Right cardiac atrium (tissue), 5 donors: ENCODE results near the gene DAO. TPM values are rescaled to one million over a fixed set of nuclear protein-coding genes. Genes with fewer than 3 reads are reported as not detected.
A peak's percentile ranks its signal among the peaks of the same experiment; 100 is the strongest.

Experiments
- ATAC-seq, 2 donors: fragments of 200-7000 bp; cut with Tn5 transposase; one replicate each; pipeline versions ENCODE4 v1.8.0 to v1.9.1; 2020; ENCODE audit warnings: moderate library complexity in 2 of 2, mild to moderate bottlenecking in 1 of 2
- DNase-seq, 3 donors: peaks; one replicate each; pipeline ENCODE4 v3.0.0-alpha.2; 2020
- H3K27ac ChIP-seq: one replicate; pipeline ENCODE4 v1.5.1; 2013; ENCODE audit warnings: mild to moderate bottlenecking, low read length, control low read depth, moderate library complexity
- H3K27me3 ChIP-seq: one replicate; pipeline ENCODE4 v1.6.1; 2013; ENCODE audit not compliant: control insufficient read depth, insufficient read depth
- H3K4me1 ChIP-seq: one replicate; pipeline ENCODE4 v1.6.1; 2013; ENCODE audit warnings: low read length; ENCODE audit not compliant: control insufficient read depth, insufficient read depth
- H3K4me3 ChIP-seq: one replicate; pipeline ENCODE4 v1.5.1; 2013; ENCODE audit warnings: low read length, control low read depth
- H3K9me3 ChIP-seq: one replicate; pipeline ENCODE4 v1.6.1; 2013; ENCODE audit warnings: low read length; ENCODE audit not compliant: control insufficient read depth
- WGBS: extraction: QIAGEN DNeasy Blood & Tissue Kit; methylation state at CpG from one replicate; pipeline ENCODE4 v1.1.7; 2013; 5-methylcytosine and 5-hydroxymethylcytosine counted together
- intact Hi-C, 4 donors: fragments of 100-400 bp; cut with DNase I; formaldehyde crosslinking; loops; one replicate each; pipeline versions ENCODE4 v1.11.0 to v1.14.0; 2022 to 2023
- long read RNA-seq, 4 donors: library from polyadenylated mRNA; unstranded; transcript quantifications; one replicate each; pipeline ENCODE4 v2.0.0, GENCODE V29; 2020 to 2021
- polyA plus RNA-seq: library from polyadenylated mRNA; stranded (reverse); fragments of 200-250 nt; gene quantifications from one replicate; pipeline ENCODE4 v1.2.3, GENCODE V29; 2013
- total RNA-seq, 4 donors: library from RNA; stranded (reverse); fragmentation: NEBNext Ultra II Directional; extraction: Animal tissue kit (Norgen Biotek cat#: 25700); gene quantifications; one replicate each; pipeline ENCODE4 v1.2.1, GENCODE V29; 2021
- donor health status: healthy with polysubstance abuse.
- donor health status: DM: no; HTN: yes; CAD: no.
- donor health status: DM: no; HTN: no; CAD: no.
- donor health status: DM: no; HTN: yes; CAD: no; lungs with severe emphysema.
- donor health status: DM: yes; HTN: yes; CAD: no.

Gene DAO
- not detected for total RNA-seq
- polyA plus RNA-seq, result not detected
- long read RNA-seq, donor 1, result 0 reads
- long read RNA-seq, donor 2, result 0 reads
- long read RNA-seq, donor 3, result 0 reads
- long read RNA-seq, donor 4, result 0 reads

DNA sequence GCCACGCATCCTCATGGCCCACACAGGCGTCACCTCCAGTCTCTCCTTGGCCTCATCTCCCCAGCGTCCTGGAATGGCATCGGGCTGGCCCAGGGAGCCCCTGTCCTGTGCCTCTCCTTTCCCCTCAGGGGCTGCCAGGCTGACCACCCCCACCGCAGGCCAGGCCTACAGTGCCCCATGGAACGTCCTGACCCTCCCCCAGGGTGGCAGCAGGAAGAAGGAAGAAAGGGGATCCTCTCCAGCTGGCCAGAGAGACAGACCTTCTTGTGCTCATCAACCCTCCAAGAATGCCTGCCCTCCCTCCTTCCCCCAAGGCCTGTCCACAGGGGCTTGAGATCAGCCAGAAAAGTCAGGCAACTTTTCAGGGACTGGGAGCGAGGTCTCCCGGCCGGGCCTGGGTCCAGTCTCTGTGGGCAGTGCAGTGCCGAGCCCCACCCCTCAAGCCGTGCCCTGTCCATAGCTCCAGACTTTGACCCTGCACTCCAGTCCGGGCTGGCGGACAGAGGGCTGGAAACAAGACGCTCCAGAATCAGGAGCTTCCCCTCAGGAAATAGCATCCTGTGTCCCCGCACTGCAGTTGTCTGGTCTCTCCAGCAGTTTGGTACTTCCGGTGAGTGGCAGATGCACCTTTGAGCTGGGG lies at the start of gene DAO:
Gene DAO, plus strand, starts transcription at position 478 of the 640 bp plus-strand sequence. CDS start 4,915 bp downstream, outside the sequence.
- H3K27ac ChIP-seq, result no peak within 1 kb of the TSS
- 51% methylated on average over 16 of the region's 16 CpGs for WGBS
- intact Hi-C loops, result no loop called here
- ATAC-seq (peak in 1 of 2 donors; percentile 48), DNase-seq (no peak)
- no peak within 1 kb of the TSS for H3K4me3 ChIP-seq
- H3K4me1 ChIP-seq, result no peaks in the 10 kb centered on the region
- no peaks in the 10 kb centered on the region for H3K27me3 ChIP-seq
- no peaks in the 10 kb centered on the region for H3K9me3 ChIP-seq

DNA sequence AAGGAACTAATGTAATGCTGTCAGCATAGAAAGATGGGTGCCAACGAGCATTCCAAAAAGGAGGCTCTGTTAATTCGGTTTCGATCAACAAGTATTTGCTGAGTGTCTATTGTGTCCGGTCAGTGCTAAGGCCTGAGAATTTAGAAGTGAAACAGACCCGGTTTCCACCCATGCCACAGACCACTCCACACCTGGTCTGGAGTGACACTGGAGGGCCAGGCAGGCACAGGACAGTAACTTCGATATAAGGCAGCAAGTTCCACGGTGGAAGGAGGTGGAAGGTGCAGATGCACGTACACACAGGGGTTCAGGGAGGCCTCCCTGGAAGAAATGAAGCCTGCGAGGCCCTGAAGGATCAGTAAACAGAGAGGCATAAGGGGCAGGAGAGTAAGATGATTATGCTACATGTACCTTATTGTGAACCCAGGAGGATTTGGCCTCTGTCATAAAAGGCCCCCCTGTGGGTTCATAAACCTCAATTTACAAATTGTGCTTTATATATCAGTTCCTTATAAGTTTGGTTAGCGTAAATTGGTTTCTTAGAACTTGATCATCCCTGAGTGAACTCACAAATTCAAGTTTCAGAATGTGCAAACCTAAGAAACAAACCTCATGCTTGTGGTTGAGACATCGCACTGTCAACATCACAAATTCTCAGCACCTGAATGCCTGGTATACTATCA lies 48.4 kb upstream of the DAO start:
- Histone ChIP-seq H3K27me3 (no peaks in the 10 kb centered on the region), H3K27ac (peak overlapping the region; percentile 79), H3K4me3 (no peak overlapping the region), H3K9me3 (no peaks in the 10 kb centered on the region), H3K4me1 (peaks cover 39% of the 10 kb centered on the region)
- intact Hi-C loops, result no loop called here
- DNase-seq (no peak), ATAC-seq (no peak)
- 89% methylated on average over 11 of the region's 11 CpGs for WGBS

DNA sequence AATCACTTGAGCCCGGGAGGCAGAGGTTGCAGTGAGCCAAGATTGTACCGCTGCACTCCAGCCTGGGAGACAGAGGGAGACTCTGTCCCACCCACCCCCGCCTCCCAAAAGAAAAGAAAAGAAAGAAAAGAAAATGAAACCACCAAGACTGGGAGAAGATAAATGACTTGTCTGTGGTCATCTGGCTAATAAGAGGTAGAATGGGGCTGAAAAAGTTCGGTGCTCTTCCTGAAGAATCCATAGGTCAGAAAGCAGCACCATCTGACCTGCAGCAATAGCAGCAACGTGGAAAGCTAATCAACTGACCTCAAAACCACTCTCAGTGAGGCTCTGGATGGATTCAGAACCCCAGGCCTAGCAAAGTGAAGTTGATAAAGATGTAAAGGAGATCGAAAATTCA lies 47.7 kb upstream of the DAO start:
- intact Hi-C loops, result no loop called here
- ATAC-seq (no peak), DNase-seq (no peak)
- WGBS, result 69% methylated on average over 6 of the region's 6 CpGs
- Histone ChIP-seq H3K9me3 (no peaks in the 10 kb centered on the region), H3K27ac (peak overlapping the region; percentile 91), H3K4me3 (no peak overlapping the region), H3K27me3 (no peaks in the 10 kb centered on the region), H3K4me1 (peaks cover 40% of the 10 kb centered on the region)

DNA sequence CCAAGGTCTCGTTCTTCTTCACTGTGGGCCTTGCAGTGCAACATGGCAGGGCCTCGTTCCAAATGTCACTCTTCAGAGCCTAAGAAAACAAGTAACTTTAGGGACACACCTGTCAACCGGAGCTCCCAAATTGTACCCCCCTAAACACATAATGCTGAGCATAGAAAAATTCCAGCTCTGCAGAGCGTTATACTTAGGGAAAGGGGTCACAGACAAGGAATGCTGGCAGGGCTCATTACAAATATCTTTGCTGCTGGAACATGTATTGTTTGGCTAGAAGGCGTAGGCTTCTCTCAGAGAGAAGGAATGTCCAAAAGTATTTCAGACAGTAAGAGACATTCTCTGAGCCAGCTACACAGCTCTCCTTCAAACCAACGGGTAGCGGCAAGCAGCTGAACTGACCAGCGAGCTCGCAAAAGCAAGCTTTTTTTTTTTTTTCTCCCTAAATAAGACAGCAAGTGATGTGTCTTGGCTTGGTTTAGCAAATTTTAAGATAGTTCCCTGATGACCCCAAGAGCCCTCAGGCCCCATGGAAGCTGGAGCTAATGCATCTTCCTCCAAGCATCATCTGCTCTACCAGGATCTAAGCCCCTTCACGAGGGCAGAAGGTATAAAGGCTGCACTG lies 47.0 kb upstream of the DAO start:
- DNase-seq (peak in 2 of 3 donors; percentile 61 to 62), ATAC-seq (peak; percentile 85 to 88)
- H3K4me3 ChIP-seq, result no peak overlapping the region
- intact Hi-C loops, result no loop called here
- peak overlapping the region; percentile 91 for H3K27ac ChIP-seq
- no peaks in the 10 kb centered on the region for H3K9me3 ChIP-seq
- no peaks in the 10 kb centered on the region for H3K27me3 ChIP-seq
- 29% methylated on average over 10 of the region's 10 CpGs for WGBS
- peaks cover 38% of the 10 kb centered on the region for H3K4me1 ChIP-seq

DNA sequence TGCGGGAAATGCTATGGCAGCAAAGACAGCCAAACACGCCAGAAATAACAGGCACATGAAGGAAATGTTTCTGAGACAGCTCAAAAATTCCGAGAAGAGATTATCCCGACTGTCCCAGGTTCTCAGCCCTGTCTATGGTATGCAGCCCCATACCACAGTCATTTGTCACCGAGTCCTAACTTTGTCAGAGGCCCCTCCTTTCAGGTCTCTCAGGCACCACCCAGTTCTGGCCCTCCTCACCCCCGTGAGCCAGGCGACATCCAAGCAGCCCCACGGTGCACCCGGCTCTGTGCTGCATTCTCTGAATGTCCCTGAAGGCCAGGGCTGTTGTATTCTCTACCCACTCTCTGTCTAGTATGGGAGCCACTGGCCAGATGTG lies 46.5 kb upstream of the DAO start:
- peaks cover 33% of the 10 kb centered on the region for H3K4me1 ChIP-seq
- H3K9me3 ChIP-seq, result no peaks in the 10 kb centered on the region
- DNase-seq, result peak; percentile 66 to 81 (median 79)

DNA sequence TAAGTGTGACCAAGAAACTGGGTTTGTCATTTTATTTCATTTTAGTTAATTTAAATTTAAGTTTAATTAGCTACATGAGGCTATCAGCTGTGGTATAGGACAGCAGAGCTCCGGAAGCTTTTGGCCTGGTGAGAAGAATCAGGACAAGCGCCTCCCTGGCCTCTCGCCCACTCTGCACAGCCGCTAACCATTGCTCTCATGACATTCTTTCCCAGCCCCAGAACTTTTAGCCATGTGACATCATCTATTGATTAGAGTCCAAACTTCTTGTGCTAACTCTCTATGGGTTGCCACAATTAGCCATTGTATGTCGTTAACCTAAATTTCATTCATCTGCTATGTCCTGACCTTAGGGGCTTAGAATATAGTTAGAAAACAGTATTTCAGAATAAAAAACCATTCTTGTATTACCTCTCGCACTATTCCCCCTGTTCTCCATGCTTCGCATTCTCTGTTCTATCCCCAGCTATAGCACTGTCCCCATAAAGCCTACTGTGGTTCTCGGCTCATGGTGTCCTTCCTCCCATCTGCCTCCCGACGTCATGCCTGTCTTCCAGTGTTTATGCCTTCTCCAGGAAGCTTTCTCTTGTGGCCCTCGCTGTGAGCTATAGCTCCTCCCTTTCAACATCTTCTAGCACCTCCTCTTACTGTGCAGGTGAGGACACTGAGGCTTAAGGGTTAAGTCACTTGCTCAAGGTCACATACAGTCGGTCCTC lies 46.0 kb upstream of the DAO start:
- DNase-seq, result peak; percentile 85 to 90 (median 86)
- 34% methylated on average over 12 of the region's 12 CpGs for WGBS
- H3K4me3 ChIP-seq, result no peak overlapping the region
- H3K27me3 ChIP-seq, result no peaks in the 10 kb centered on the region
- peaks cover 34% of the 10 kb centered on the region for H3K4me1 ChIP-seq
- H3K9me3 ChIP-seq, result no peaks in the 10 kb centered on the region
- intact Hi-C loops, result no loop called here
- peak overlapping the region; percentile 97 for H3K27ac ChIP-seq
- peak; percentile 34 to 52 for ATAC-seq

More for the DNA sequence above, 46.5 kb upstream of the DAO start:
- Histone ChIP-seq H3K27ac (peak overlapping the region; percentile 91), H3K27me3 (no peaks in the 10 kb centered on the region), H3K4me3 (no peak overlapping the region)
- WGBS, result 13% methylated on average over 9 of the region's 9 CpGs
- peak; percentile 49 to 78 for ATAC-seq
- intact Hi-C loops, result no loop called here

DNA sequence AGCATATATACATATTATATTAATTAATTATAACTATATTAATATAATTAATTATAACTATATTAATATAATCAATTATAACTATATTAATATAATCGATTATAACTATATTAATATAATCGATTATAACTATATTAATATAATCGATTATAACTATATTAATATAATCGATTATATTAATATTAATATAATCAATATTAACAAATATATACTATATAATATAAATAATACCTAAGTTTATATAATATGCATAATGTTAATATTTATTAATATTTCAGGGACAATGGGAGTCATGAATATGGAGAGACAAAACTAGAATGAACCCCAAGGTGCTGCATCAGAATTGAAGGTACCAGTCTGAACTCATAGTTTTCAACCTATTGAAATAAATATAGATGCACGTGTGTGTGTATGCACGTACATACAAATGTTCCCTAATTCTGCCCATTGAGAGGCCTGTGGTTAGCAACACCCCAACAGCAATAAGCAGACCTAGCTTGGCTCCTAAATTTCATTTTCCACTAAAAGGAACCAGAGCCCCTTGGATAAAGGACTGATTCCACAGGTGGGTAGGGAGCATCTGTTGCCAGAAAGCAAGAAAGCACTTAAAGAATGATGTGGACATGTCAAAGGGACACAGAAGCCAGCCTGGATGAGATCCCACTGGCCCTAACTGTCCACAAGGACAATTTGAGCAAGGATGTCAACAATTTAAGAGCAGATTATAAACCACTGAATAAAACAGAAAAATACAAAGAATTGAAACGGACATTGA lies 43.8 kb upstream of the DAO start:
- intact Hi-C loops, result no loop called here
- Histone ChIP-seq H3K4me1 (peaks cover 44% of the 10 kb centered on the region), H3K27me3 (no peaks in the 10 kb centered on the region), H3K9me3 (no peaks in the 10 kb centered on the region), H3K4me3 (no peak overlapping the region), H3K27ac (peak overlapping the region; percentile 47)
- ATAC-seq (no peak), DNase-seq (no peak)
- 77% methylated on average over 7 of the region's 7 CpGs for WGBS

DNA sequence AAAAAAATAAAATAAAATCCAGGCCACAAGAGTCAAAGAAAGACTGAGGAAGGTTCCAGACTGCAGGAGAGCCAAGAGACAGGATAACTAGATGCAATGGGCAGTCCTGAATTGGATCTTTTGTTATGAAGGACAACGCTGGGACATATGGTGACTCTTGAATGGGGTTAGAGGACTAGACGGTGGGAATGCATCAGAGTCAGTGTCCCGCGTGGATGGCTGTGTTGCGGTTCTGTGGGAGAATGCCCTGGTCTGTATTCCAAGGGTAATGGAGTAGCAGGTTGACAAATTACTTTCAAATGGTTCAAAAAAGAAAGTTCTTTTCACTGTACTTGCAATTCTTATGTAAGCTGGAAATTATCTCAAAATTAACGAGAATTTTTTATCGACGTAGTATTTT lies 42.7 kb upstream of the DAO start:
- peaks cover 44% of the 10 kb centered on the region for H3K4me1 ChIP-seq
- ATAC-seq (no peak), DNase-seq (peak in 1 of 3 donors; percentile 18)
- H3K27me3 ChIP-seq, result no peaks in the 10 kb centered on the region
- WGBS, result 77% methylated on average over 8 of the region's 8 CpGs
- H3K4me3 ChIP-seq, result no peak overlapping the region
- H3K27ac ChIP-seq, result peak overlapping the region; percentile 85
- no peaks in the 10 kb centered on the region for H3K9me3 ChIP-seq
- intact Hi-C loops, result no loop called here

DNA sequence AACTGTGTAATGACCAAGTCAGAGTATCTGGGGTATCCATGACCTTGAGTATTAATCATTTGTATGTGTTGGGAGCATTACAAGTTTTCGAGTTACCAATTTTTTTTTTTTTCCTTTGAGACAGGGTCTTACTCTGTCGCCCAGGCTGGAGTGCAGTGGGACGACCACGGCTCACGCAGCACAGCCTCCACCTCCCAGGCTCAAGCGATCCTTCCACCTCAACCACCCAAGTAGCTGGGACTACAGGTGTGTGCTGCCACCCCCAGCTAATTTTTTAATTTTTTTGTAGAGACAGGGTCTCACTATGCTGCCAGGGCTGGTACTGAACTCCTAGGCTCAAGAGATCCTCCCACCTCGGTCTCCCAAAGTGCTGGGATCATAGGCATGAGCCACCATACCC lies 42.2 kb upstream of the DAO start:
- DNase-seq (peak in 1 of 3 donors; percentile 28), ATAC-seq (no peak)
- peak overlapping the region; percentile 98 for H3K27ac ChIP-seq
- H3K9me3 ChIP-seq, result no peaks in the 10 kb centered on the region
- H3K4me3 ChIP-seq, result no peak overlapping the region
- peaks cover 41% of the 10 kb centered on the region for H3K4me1 ChIP-seq
- H3K27me3 ChIP-seq, result no peaks in the 10 kb centered on the region
- intact Hi-C loops, result no loop called here
- 85% methylated on average over 7 of the region's 7 CpGs for WGBS
